NCI-H2196 treated with DMSO at 0.1 percent for 48 hours (cell line): ENCODE results near the gene EEPD1.

Source experiments
- DNase-seq: peaks from one replicate; lab custom pipeline; 2025; ENCODE audit not compliant: unreplicated experiment; lab: John Stamatoyannopoulos, UW

The EEPD1 gene

GRCh38 chr7:36154255-36155212, 1.5 kb downstream of the EEPD1 start:
- no peak for DNase-seq

- no peak for DNase-seq
These were observed 2.8 kb downstream of the EEPD1 start for GRCh38 chr7:36155811-36156361.

GRCh38 chr7:36157527-36158320, 4.7 kb downstream of the EEPD1 start:
- no peak for DNase-seq

GRCh38 chr7:36158321-36158605, 5.2 kb downstream of the EEPD1 start:
- no peak for DNase-seq

GRCh38 chr7:36159618-36160017, 6.6 kb downstream of the EEPD1 start:
- no peak for DNase-seq

- DNase-seq: no peak
These were observed 7.3 kb downstream of the EEPD1 start for GRCh38 chr7:36160313-36160712.

GRCh38 chr7:36161996-36162395, 8.9 kb downstream of the EEPD1 start:
- no peak for DNase-seq

- DNase-seq: no peak
These were observed 12.0 kb downstream of the EEPD1 start for GRCh38 chr7:36165059-36165458.

- no peak for DNase-seq
These were observed 12.7 kb downstream of the EEPD1 start for GRCh38 chr7:36165802-36166201.

GRCh38 chr7:36167403-36168050, 14.5 kb downstream of the EEPD1 start:
- no peak for DNase-seq

- no peak for DNase-seq
These were observed 18.4 kb downstream of the EEPD1 start for GRCh38 chr7:36171503-36171902.

GRCh38 chr7:36175886-36176285, 22.8 kb downstream of the EEPD1 start:
- DNase-seq: no peak

GRCh38 chr7:36176697-36177096, 23.6 kb downstream of the EEPD1 start:
- no peak for DNase-seq

GRCh38 chr7:36180121-36180520, 27.1 kb downstream of the EEPD1 start:
- DNase-seq: no peak

GRCh38 chr7:36181668-36182067, 28.6 kb downstream of the EEPD1 start:
- DNase-seq: no peak

GRCh38 chr7:36182854-36183604, 30.0 kb downstream of the EEPD1 start:
- DNase-seq: no peak

GRCh38 chr7:36185092-36185491, 32.0 kb downstream of the EEPD1 start:
- DNase-seq: no peak

- no peak for DNase-seq
These were observed 32.7 kb downstream of the EEPD1 start for GRCh38 chr7:36185756-36186155.

GRCh38 chr7:36186359-36187121, 33.5 kb downstream of the EEPD1 start:
- no peak for DNase-seq

GRCh38 chr7:36188266-36188665, 35.2 kb downstream of the EEPD1 start:
- no peak for DNase-seq
